Tibial artery (tissue), 4 donors: ENCODE data around the gene IFITM5.

ENCODE experiments used
- DNase-seq, 2 donors: peaks; one replicate each; pipeline ENCODE4 v3.0.0-alpha.2; 2019
- H3K27ac ChIP-seq, 2 donors: fragments of 200-600 bp; sonication (generic) in 1 of 2; 1 replicate in 1 of 2; 2 replicates in 1 of 2; pipeline ENCODE4 v1.5.1; 2018 to 2019; ENCODE audit warnings: mild to moderate bottlenecking in 1 of 2
- H3K27me3 ChIP-seq, 2 donors: fragments of 200-600 bp; sonication (generic) in 1 of 2; one replicate each; pipeline versions ENCODE4 v1.5.1 to v1.6.0; 2016 to 2019
- H3K36me3 ChIP-seq, 3 donors: fragments of 200-600 bp; sonication (generic) in 2 of 3; one replicate each; pipeline ENCODE4 v1.5.1; 2016 to 2019; ENCODE audit warnings: mild to moderate bottlenecking in 2 of 3
- H3K4me1 ChIP-seq, 4 donors: fragments of 200-600 bp; sonication (generic) in 2 of 4; 1 replicate in 3 of 4; 2 replicates in 1 of 4; pipeline ENCODE4 v1.5.1; 2016 to 2019
- H3K4me3 ChIP-seq, 2 donors: fragments of 200-600 bp; sonication (generic) in 1 of 2; 1 replicate in 1 of 2; 2 replicates in 1 of 2; pipeline ENCODE4 v1.5.1; 2018 to 2019; ENCODE audit warnings: mild to moderate bottlenecking in 2 of 2
- H3K9me3 ChIP-seq, 3 donors: fragments of 200-600 bp; sonication (generic) in 1 of 3; one replicate each; pipeline ENCODE4 v1.5.1; 2016 to 2019
- intact Hi-C: fragments of 100-400 bp; cut with DNase I; formaldehyde crosslinking; loops from one replicate; pipeline ENCODE4 v1.15.0; 2023; ENCODE audit warnings: low total_unique reads
- TF ChIP-seq, protein P1 (sequence below), 2 experiments: fragments of 200-600 bp in 1 of 2; fragments of 450-650 bp in 1 of 2; IDR thresholded peaks; one replicate each; pipeline ENCODE4 v1.5.1; 2017 to 2019; ENCODE audit warnings: antibody characterized with exemption in 2 of 2, mild to moderate bottlenecking in 1 of 2, moderate library complexity in 1 of 2

The IFITM5 gene

DNA sequence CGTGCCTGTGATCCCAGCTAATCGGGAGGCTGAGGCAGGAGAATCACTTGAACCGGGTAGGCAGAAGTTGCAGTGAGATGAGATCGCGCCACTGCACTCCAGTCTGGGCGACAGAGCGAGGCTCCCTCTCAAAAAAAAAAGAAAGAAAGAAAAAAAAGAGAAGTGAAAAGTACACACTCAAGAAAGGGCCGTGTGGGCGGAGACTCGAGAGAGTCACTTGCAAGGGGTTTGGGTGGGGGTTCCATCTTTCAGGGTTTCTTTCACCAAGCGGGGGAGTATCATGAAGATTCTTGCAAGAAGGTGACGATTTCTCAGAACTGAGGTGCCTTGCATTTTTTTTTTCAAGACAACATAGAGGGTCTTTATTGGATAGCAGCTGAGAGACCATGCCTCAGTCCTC is 4.0 kb upstream of the IFITM5 start:
- Histone ChIP-seq H3K9me3 (no peaks in the 10 kb centered on the region), H3K36me3 (no peaks in the 10 kb centered on the region), H3K4me3 (no peak overlapping the region), H3K27ac (no peak overlapping the region), H3K4me1 (peaks cover 0 to 12% (median under 1%) of the 10 kb centered on the region in 4 donors), H3K27me3 (peaks cover 0 to 22% of the 10 kb centered on the region in 2 donors)
- intact Hi-C loops: loop anchor here (5.0 to 10.0 kb wide), 3 partner anchors 49 to 231 kb away; partner anchors contain the start of genes HRAS and LRRC56
- no peak for DNase-seq
- TF ChIP-seq, protein P1, sequence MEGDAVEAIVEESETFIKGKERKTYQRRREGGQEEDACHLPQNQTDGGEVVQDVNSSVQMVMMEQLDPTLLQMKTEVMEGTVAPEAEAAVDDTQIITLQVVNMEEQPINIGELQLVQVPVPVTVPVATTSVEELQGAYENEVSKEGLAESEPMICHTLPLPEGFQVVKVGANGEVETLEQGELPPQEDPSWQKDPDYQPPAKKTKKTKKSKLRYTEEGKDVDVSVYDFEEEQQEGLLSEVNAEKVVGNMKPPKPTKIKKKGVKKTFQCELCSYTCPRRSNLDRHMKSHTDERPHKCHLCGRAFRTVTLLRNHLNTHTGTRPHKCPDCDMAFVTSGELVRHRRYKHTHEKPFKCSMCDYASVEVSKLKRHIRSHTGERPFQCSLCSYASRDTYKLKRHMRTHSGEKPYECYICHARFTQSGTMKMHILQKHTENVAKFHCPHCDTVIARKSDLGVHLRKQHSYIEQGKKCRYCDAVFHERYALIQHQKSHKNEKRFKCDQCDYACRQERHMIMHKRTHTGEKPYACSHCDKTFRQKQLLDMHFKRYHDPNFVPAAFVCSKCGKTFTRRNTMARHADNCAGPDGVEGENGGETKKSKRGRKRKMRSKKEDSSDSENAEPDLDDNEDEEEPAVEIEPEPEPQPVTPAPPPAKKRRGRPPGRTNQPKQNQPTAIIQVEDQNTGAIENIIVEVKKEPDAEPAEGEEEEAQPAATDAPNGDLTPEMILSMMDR (IDR thresholded peaks at IDR 0.05): no peak

DNA sequence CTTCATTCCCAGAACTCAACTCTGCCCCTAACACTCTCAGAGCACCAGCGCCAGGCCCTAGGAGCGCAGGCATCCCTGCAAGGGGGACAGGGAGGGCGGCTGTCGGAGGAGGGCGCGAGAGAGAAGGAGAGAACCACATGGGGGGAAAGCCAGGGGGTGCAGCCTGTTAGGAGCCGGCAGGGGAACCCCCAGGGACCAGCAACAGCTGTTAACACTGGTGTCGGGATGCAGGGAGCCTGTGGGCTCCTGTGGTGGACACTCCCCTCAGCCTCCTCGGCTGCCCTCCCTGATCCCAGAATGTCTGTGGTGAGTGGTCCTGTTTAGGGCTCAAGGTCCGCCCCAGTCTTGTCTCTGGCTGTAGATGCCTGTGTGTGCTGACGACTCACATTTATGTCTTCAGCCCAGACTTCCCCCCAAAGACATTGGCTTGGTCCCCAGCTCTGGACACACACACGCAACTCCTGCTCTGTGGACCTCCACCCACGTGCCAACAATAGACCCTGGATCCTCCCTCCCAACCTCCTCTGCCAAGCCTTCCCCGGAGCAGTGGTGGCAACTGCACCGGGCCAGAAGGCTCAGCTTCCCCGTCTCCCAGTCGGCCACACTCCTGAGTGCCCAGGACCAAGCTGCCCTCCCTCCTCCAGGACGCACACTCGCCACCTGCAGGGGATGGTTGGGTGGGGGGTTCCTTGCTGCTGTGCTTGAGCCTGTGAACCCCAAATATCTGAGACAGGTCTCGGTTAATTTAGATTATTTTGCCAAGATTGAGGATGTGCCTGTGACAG is 817 bp upstream of the IFITM5 start:
- no peaks in the 10 kb centered on the region for H3K9me3 ChIP-seq
- intact Hi-C loops: loop anchor here (5.0 to 10.0 kb wide), 3 partner anchors 45 to 235 kb away; partner anchors contain the start of genes HRAS and LRRC56
- no peak overlapping the region for H3K27ac ChIP-seq
- H3K4me3 ChIP-seq: no peak overlapping the region
- TF ChIP-seq, protein P1 (IDR thresholded peaks at IDR 0.05): no peak
- no peak for DNase-seq
- no peaks in the 10 kb centered on the region for H3K36me3 ChIP-seq
- peaks cover 0 to 9% (median 3%) of the 10 kb centered on the region in 4 donors for H3K4me1 ChIP-seq
- peaks cover 0 to 52% of the 10 kb centered on the region in 2 donors for H3K27me3 ChIP-seq

DNA sequence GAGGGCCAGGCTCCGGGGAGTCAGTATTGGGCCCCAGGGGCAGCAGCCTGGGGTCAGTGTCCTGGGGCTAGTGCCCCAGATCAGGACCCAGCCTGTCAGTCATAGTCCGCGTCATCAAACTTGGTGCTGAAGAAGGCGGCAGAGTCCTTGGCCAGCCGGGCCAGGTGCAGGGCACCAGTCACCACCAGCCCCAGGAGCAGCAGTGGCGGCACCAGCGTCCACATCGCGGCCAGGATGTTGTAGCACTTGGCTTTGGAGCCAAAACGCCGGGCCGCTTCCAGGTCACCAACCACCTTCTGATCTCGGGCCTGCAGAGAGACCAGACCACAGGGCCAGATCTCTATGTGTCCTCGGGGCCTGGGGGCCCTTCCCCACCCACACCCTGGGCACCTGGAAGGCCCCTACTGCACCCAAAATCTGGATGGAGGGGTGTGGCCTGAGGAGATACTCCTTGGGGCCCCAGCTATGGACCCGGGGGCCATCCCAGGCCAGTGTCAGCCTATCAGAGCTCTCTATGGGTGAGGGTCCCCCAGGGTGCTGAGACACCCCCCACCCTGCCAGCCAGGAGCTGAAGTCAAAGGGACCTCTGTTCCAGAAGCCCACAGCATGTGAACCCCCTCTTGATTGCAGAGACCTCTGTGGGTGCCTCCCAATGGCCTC is 790 bp downstream of the IFITM5 start:
- Histone ChIP-seq H3K4me3 (no peak overlapping the region), H3K9me3 (no peaks in the 10 kb centered on the region), H3K4me1 (peaks cover 0 to 9% (median 0%) of the 10 kb centered on the region in 4 donors), H3K36me3 (peaks cover 0 to 14% (median 6%) of the 10 kb centered on the region in 3 donors), H3K27ac (no peak overlapping the region), H3K27me3 (peaks cover 0 to 60% of the 10 kb centered on the region in 2 donors)
- intact Hi-C loops: no loop called here
- DNase-seq: peak; percentile 20 to 65
- TF ChIP-seq, protein P1 (IDR thresholded peaks at IDR 0.05): no peak

DNA sequence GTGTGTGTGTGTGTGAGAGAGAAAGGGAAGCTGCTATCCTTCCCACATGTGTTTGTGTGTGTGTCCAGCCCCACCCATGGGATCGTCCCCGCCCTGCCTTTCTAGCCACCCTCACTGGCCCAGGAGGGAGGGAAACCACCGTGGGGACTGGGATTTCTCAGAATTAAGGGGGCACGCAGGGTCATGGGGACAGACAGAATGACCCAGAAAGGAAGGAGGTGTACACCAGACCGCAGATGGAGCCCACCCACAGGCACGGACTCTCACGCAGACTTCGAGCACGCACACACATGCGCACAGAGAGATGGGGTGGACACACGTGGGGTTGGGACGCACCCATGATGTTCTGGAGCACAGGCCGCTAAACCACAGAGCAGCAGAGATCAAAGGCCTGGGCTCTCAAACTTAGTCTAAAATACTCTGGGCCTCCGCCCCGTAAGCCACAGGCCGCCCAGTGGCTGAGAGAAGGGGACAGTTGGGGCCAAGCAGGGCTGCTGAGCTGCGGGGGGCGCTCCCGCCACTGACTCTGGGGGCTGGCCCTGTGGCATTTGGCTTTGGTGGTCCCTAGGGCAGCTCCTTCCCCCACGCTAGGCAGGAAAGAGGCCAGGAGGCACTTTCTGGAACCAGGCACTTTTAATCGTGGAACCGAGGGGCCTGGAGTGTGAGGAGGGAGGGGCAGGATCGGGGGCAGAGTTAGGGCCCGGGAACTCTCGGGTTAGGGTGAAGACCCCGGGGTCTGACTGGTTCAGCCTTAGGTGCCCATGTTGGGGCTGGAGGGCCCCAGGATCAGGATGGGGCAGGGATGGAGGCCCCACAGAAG is 1.5 kb downstream of the IFITM5 start:
- peaks cover 0 to 9% (median 0%) of the 10 kb centered on the region in 4 donors for H3K4me1 ChIP-seq
- H3K4me3 ChIP-seq: no peak overlapping the region
- peak; percentile 22 to 55 for DNase-seq
- H3K9me3 ChIP-seq: no peaks in the 10 kb centered on the region
- no peak overlapping the region for H3K27ac ChIP-seq
- TF ChIP-seq, protein P1 (IDR thresholded peaks at IDR 0.05): no peak
- peaks cover 0 to 21% (median 6%) of the 10 kb centered on the region in 3 donors for H3K36me3 ChIP-seq
- peaks cover 0 to 60% of the 10 kb centered on the region in 2 donors for H3K27me3 ChIP-seq
- intact Hi-C loops: no loop called here

DNA sequence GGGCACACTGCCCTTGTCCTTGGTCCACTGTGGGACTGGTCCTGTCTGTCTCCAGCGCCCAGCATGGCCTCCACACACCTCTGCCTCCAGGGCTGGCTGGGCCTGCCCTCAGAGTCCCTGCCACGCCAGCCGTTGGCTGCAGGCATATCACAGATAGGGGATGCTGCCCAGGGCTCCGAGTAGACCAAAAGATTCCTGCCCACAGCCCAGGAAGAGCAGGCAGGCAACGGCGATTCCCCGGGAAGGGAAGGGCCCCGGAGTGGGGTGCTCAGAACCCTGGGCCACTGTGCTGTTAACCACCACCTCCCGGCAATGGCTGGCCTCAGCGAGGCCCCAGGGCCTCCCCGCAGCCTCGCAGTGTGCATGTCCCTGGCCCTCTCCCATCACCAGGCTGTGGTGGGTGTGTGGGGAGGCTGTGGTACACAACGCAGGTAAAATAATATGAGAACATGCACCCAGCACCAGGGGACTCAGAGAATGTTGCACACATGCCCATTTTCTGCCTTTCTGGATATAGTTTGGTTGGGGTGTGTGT is 2.2 kb downstream of the IFITM5 start:
- Histone ChIP-seq H3K4me1 (peaks cover 0 to 9% (median 0%) of the 10 kb centered on the region in 4 donors), H3K27me3 (peaks cover 0 to 60% of the 10 kb centered on the region in 2 donors), H3K36me3 (peaks cover 0 to 28% (median 7%) of the 10 kb centered on the region in 3 donors), H3K9me3 (no peaks in the 10 kb centered on the region), H3K27ac (no peak overlapping the region), H3K4me3 (no peak overlapping the region)
- TF ChIP-seq, protein P1 (IDR thresholded peaks at IDR 0.05): no peak
- intact Hi-C loops: no loop called here
- DNase-seq: peak; percentile 12 to 61
